ENCODE measurements around the gene FXYD6. TPM values are rescaled to one million over a fixed set of nuclear protein-coding genes. Genes with fewer than 3 reads are reported as not detected.

Gene FXYD6
- polyA plus RNA-seq, 1 experiment, result 21.4 TPM

- Histone ChIP-seq H3K27me3 (ENCODE audit: control insufficient read depth, insufficient read depth, low read length) (peaks cover 12% of the 10 kb centered on the region), H3K27ac (ENCODE audit: low read depth, low read length) (no peak overlapping the region), H3K9me3 (ENCODE audit: control insufficient read depth, insufficient read depth, low read length) (no peaks in the 10 kb centered on the region), H3K4me3 (ENCODE audit: low read depth, low read length) (no peak overlapping the region)
- no peak for DNase-seq (ENCODE audit: low read depth, low spot score)
- ChIA-PET POLR2A (no interaction called here), CTCF (interaction anchor here (0.7 to 8.9 kb wide), 15 partner anchors 8 to 485 kb away, joined by 3 to 256 read pairs (median 7); no protein-coding TSS in a partner anchor)
- no peak for TF ChIP-seq CTCF (IDR thresholded peaks at IDR 0.05; ENCODE audit: low read depth, low read length)
Measured at GRCh38 chr11:117842131-117842941, 34.1 kb downstream of the FXYD6 start.

- Histone ChIP-seq H3K27ac (ENCODE audit: low read depth, low read length) (no peak overlapping the region), H3K9me3 (ENCODE audit: control insufficient read depth, insufficient read depth, low read length) (no peaks in the 10 kb centered on the region), H3K27me3 (ENCODE audit: control insufficient read depth, insufficient read depth, low read length) (peaks cover 14% of the 10 kb centered on the region), H3K4me3 (ENCODE audit: low read depth, low read length) (no peak overlapping the region)
- CTCF ChIA-PET, result interaction anchor here (2.0 to 8.9 kb wide), 4 partner anchors 20 to 106 kb away, joined by 6 to 256 read pairs (median 46); no protein-coding TSS in a partner anchor
- no peak for TF ChIP-seq CTCF (IDR thresholded peaks at IDR 0.05; ENCODE audit: low read depth, low read length)
- POLR2A ChIA-PET, result no interaction called here
- no peak for DNase-seq (ENCODE audit: low read depth, low spot score)
Measured at GRCh38 chr11:117841551-117842031, 34.9 kb downstream of the FXYD6 start.

GRCh38 chr11:117840881-117841550, 35.4 kb downstream of the FXYD6 start:
- H3K9me3 ChIP-seq (ENCODE audit: control insufficient read depth, insufficient read depth, low read length), result no peaks in the 10 kb centered on the region
- ChIA-PET POLR2A (no interaction called here), CTCF (interaction anchor here (1.0 to 8.9 kb wide), 3 partner anchors 13 to 107 kb away, joined by 3 to 256 read pairs (median 4); no protein-coding TSS in a partner anchor)
- DNase-seq (ENCODE audit: low read depth, low spot score), result no peak
- H3K27me3 ChIP-seq (ENCODE audit: control insufficient read depth, insufficient read depth, low read length), result peaks cover 14% of the 10 kb centered on the region
- no peak overlapping the region for H3K4me3 ChIP-seq (ENCODE audit: low read depth, low read length)
- TF ChIP-seq CTCF (IDR thresholded peaks at IDR 0.05; ENCODE audit: low read depth, low read length), result no peak
- H3K27ac ChIP-seq (ENCODE audit: low read depth, low read length), result no peak overlapping the region

GRCh38 chr11:117839936-117840813, 36.3 kb downstream of the FXYD6 start:
- ChIA-PET POLR2A (no interaction called here), CTCF (interaction anchor here (0.8 to 8.9 kb wide), 4 partner anchors 13 to 108 kb away, joined by 3 to 256 read pairs (median 4); no protein-coding TSS in a partner anchor)
- no peak overlapping the region for H3K27ac ChIP-seq (ENCODE audit: low read depth, low read length)
- H3K27me3 ChIP-seq (ENCODE audit: control insufficient read depth, insufficient read depth, low read length), result peaks cover 14% of the 10 kb centered on the region
- H3K4me3 ChIP-seq (ENCODE audit: low read depth, low read length), result no peak overlapping the region
- no peaks in the 10 kb centered on the region for H3K9me3 ChIP-seq (ENCODE audit: control insufficient read depth, insufficient read depth, low read length)
- no peak for TF ChIP-seq CTCF (IDR thresholded peaks at IDR 0.05; ENCODE audit: low read depth, low read length)
- no peak for DNase-seq (ENCODE audit: low read depth, low spot score)
